ENCODE measurements around the gene KLF3.
"Not testable (repeated sequence)": the region's sequence is repeated elsewhere in the genome, so short reads cannot be mapped to it uniquely, and the experiment has no call there.

KLF3 gene

GRCh38 chr4:38663801-38664705 lies at the start of gene KLF3:
Gene KLF3 (plus strand): TSS chr4:38664199. CDS start chr4:38680626, 16,427 bp downstream.
- DNase-seq, result peak; percentile 89

GRCh38 chr4:38614231-38614630 lies 49.8 kb upstream of the KLF3 start:
- no peak for DNase-seq

GRCh38 chr4:38615847-38616246 lies 48.2 kb upstream of the KLF3 start:
- DNase-seq, result no peak

- no peak for DNase-seq
These were observed 45.5 kb upstream of the KLF3 start for GRCh38 chr4:38618505-38618904.

- no peak for DNase-seq
These were observed 44.7 kb upstream of the KLF3 start for GRCh38 chr4:38619316-38619715.

- no peak for DNase-seq
These were observed 43.9 kb upstream of the KLF3 start for GRCh38 chr4:38620065-38620464.

DNA sequence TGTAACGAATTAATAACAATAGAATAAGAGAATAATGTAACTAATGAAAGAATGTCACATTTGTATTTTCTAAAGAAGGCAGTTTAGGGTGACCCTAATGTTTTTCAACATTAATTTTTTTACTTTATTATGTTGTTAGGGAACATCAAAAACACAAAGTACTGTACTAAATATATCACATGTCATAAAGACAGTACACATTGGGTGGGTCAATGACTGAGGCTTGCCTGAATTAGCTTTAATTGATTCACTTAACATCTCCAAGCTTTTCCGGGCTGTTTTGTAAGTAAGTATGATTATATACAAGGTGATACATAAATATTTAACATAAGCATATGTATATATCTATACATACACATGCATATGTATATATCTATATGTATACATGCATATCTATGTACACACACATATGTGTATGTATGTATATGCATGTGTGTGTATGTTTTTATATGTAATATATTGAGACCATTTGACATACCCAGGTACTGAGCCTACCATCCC lies 43.4 kb upstream of the KLF3 start:
- no peak for DNase-seq

DNA sequence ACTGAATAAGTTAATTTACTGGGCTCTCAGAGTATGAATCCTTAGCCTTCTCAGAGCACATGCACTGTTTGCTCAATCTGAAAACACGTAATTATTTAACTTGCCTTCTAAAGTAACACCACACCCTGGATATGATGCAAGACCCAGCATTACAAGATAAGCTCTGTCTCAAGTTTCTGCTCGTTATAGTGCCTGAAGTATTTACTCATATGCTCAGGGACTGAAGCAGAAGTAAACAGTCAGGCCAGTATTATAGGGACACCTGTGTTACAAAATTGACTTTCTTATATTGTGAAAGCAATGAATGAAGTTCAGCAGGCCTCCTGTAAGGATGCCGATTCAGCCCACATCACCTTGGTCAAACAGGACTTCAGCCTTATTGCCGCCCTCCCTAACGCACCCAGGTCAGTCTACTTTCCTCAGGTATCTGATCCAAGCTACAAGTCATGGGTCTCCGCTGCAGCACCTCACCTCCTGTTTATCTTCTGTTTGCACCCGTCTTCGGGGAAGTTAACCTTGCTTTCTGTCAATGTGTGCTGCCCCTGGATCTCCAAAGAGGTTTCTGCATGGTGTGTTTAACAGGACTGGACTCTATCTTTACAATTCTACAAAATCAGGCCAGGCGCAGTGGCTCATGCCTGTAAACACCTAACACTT lies 42.8 kb upstream of the KLF3 start:
- no peak for DNase-seq

DNA sequence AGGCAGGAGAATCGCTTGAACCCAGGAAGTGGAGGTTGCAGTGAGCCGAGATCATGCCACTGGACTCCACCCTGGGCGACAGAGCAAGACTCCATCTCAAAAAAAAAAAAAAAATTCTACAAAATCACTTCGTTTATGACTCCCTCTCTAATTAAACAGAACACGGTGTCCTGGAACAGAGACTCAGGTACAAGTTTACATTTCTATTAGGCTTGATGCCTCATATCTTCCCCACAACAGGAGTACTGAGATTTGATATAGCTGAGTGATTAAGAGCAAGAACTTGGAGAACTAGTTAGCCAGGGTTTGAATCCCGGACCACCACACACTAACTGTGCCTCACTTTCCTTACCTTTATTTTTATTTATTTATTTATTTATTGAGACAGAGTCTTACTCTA lies 42.2 kb upstream of the KLF3 start:
- no peak for DNase-seq

- peak; percentile 7 for DNase-seq
These were observed 41.7 kb upstream of the KLF3 start for GRCh38 chr4:38622340-38622739.

DNA sequence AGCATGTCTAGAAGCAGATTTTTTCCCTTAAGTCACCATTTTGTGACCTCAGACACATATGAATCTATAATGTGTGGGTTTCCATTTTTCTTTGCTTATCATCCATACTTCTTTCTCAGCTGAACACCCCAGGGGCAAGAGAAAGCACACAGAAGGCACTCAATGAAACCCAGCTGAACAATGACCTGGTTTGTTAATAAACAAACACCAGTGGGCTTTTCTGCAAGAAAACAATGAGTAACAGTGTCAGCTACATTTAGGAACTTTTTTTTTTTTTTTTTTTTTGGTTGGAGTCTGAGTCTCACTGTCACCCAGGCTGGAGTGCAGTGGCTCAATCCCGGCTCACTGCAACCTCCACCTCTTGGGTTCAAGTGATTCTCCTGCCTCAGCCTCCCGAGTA lies 40.7 kb upstream of the KLF3 start:
- no peak for DNase-seq

DNA sequence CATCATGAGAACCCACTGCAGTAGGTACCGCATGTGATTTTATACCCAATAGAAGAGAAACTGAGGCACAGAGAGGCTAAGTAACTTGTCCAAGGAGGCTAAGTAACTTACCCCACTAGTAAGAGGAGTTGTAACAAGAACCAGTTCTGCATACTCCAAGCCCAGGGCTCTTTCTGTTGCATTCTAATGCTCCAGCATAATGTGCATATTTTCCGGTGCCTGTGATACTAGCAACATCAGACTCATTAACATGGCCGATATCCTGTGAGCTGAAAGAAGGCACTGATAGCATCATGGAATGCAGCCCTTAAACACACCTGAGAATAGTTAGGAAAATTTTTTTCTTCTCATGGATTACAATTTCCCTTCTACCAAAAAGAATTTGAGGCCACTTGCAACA lies 39.7 kb upstream of the KLF3 start:
- DNase-seq, result no peak

DNA sequence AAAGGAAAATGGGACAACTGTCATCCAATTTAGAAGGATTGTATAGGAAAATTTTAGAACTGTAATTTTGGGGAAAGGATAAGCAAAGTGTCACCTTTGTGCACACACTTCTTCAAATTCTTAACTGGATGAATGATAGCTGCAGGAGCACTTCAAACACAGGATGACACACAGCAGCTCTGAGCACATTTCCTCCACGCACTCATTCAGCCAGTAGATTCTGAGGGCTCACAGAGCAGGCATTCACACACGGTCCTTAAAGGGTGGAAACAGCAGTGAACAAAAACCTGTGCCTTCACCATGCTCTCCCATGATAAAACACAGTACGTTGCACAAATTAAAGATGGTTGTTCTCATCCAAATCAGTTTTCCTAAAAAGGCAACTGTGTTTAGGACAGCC lies 38.5 kb upstream of the KLF3 start:
- peak; percentile 43 for DNase-seq

DNA sequence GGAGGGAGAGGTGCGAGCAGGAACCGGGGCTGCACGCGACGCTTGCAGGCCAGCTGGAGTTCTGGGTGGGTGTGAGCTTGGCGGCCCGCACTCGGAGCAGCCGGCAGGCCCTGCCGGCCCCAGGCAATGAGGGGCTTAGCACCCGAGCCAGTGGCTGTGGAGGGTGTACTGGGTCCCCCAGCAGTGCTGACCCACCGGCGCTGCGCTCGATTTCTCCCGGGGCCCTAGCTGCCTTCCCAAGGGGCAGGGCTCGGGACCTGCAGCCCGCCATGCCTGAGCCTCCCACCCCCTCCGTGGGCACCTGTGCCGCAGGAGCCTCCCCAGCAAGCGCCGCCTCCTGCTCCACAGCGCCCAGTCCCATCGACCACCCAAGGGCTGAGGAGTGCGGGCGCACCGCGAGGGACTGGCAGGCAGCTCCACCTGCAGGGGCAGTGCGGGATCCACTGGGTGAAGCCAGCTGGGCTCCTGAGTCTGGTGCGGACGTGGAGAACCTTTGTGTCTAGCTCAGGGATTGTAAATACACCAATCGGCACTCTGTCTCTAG lies 37.0 kb upstream of the KLF3 start:
- DNase-seq, result not testable (repeated sequence)

DNA sequence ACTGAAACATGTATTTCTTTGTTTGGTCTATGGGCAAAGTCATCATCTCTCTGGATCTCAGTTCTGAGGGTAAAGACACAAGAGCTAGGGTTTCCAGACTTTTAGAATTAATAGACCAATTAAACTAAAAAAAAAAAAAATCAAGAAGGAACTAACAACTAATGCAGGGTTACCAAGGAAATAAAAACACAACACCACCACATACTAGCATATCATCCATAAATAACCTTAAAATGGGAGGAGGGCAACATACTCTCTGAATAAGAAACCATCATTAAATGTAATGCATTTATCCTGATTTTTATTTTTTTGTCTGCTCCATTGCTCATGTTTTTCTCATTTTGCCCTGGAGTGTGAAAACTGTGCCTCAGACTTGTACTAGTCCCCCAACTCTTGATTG lies 33.5 kb upstream of the KLF3 start:
- no peak for DNase-seq

GRCh38 chr4:38634047-38634759 lies 29.8 kb upstream of the KLF3 start:
- no peak for DNase-seq

DNA sequence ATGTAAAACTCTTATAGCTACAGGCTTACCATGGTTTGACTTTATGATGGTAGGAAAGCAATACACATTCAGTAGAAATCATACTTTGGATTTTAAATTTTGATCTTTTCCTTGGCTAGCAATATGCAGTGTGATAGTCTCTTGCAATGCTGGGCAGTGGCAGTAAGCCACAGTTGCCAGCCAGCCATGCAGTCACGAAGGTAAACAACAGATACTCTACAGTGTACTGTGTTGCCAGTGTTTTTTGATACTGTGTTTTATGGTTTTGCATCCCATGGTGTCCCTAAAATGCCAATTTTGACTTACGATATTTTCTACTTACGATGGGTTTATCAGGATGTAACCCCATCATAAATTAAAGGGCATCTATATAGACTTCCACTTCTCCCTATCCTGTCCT lies 24.8 kb upstream of the KLF3 start:
- DNase-seq, result no peak

GRCh38 chr4:38641811-38642210 lies 22.2 kb upstream of the KLF3 start:
- DNase-seq, result no peak

DNA sequence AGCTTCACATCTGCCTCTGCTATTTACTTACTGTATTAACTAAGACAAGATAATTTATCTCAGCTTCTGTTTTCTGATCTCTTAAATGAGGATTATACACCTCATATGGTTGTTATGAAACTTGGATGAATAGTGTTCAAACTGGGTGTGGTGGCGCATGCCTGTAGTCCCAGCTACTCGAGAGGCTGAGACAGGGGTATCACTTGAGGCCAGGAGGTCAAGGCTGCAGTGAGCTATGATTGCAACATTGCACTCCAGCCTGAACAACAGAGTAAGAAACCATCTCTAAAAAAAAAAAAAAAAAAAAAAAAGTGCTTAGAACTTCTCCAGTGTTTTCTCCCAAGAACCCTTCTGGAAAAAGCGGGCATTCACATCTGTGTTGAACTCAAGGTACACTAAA lies 19.8 kb upstream of the KLF3 start:
- DNase-seq, result no peak

DNA sequence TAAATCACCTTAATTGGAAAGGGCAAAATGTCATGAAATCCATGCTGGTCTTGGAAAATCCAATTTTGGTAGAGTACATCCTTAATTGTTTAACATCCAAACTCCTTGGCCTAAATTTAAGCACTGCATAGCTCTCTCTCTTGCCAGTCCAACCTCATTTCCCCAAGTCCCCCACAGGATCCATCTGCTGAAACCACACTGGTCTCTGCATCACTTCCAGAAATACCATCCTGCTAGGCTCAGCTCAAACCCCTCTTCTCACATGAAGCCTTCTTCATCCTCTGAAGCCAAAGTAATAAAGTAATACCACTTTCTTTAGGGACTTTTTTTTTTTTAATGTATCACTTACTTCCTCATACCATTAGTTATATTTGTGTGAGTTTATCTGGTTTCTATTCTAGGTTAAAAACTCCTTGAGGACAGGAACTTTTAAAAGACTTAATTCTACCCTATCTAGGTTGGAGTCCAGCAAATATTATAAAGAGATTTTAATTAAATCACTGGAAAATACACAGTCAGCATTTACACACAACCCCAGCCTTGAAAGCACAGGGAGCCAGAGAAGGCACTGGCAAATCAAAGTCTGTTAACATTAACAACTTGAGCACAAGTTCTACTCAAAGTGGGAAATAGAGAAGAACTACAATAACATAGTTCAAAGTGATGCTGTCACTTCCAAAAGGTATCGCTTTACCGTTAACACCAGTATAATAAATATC lies 16.7 kb upstream of the KLF3 start:
- no peak for DNase-seq

DNA sequence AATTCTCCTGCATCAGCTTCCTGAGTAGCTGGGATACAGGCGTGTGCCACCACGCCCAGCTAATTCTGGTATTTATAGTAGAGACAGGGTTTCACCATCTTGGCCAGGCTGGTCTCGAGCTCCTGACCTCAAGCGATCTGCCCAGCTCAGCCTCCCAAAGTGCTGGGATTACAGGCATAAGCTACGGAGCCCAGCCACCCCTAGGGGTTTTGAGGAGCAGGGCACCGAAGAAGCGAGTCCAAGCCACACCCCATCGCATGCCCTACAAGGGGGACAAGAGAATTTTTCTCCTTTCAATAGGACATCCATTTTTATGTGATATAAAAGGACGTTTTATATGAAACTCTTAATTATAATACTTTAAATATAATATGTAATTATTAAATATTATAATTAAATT lies 13.9 kb upstream of the KLF3 start:
- no peak for DNase-seq

DNA sequence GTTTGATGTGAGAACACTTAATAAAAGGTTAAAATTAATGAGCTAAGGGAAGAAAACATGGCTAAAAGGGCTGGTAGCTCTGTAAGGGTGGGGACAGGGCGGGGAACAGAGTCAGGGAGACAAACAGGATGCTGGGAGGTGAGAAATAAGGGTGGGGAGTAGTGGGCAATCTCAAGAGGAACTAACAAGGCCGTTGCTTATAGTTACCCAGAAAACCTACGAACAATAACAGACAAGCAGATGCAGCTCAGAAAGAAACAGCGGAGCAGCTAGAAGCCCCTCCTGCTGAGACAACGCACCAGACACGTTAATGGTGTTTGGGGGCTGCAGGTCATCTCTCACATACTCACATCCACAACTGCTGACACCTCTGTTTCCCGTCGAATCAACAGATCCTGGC lies 9.7 kb upstream of the KLF3 start:
- no peak for DNase-seq

DNA sequence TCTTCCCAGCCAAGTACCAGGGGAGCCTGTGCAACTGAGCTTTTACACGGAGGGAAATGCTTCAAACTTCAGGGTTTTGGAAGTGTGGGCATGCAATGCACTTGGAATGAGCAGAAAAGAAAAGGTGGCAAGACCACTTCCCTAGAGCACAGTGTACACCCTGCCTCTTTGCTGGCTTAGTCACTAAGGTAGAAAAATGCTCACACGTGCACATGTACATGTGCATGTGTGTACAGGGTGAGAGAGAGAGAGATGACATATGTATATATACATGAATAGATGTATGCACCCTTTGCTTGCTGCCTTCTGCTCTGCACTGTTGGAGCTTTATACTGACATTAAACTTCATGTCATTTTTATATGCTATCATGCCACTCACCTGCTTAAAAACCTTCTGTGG lies 7.9 kb upstream of the KLF3 start:
- DNase-seq, result no peak

Measured in activated CD8-positive, alpha-beta memory T cell treated with anti-CD3 and anti-CD28 coated beads for 24 hours (primary cell).